Calu3 (cell line): ENCODE data around the gene STAT1. TPM values are rescaled to one million over a fixed set of nuclear protein-coding genes. Genes with fewer than 3 reads are reported as not detected.

Experiments
- BruUV-seq: library from RNA; stranded (reverse); fragments of 400-500 nt; replicated peaks from 2 replicates; lab custom pipeline; 2021; lab: Mats Ljungman, UMichigan
- CTCF ChIA-PET: fragments of 300-600 bp; sonication (Branson Sonifier 250); formaldehyde crosslinking; loops from one replicate; lab custom pipeline; 2022; ENCODE audit warnings: antibody characterized with exemption; lab: Charles Lee
- DNase-seq: peaks from one replicate; pipeline ENCODE4 v3.0.0; 2022
- H3K27ac Mint-ChIP-seq: one replicate; pipeline ENCODE4 v1.8.0; 2022; ENCODE audit warnings: mixed read lengths; ENCODE audit not compliant: unreplicated experiment
- H3K27me3 Mint-ChIP-seq: one replicate; pipeline ENCODE4 v1.8.0; 2022; ENCODE audit warnings: mixed read lengths; ENCODE audit not compliant: unreplicated experiment
- H3K36me3 Mint-ChIP-seq: one replicate; pipeline ENCODE4 v1.8.0; 2022; ENCODE audit warnings: mild to moderate bottlenecking, moderate library complexity, mixed read lengths; ENCODE audit not compliant: insufficient read depth, unreplicated experiment
- H3K4me1 Mint-ChIP-seq: one replicate; pipeline ENCODE4 v1.8.0; 2022; ENCODE audit warnings: mild to moderate bottlenecking, low read depth, mixed read lengths; ENCODE audit not compliant: unreplicated experiment
- H3K4me3 Mint-ChIP-seq: one replicate; pipeline ENCODE4 v1.8.0; 2022; ENCODE audit warnings: mild to moderate bottlenecking, low read depth, moderate library complexity, mixed read lengths; ENCODE audit not compliant: unreplicated experiment
- H3K9me3 Mint-ChIP-seq: one replicate; pipeline ENCODE4 v1.8.0; 2022; ENCODE audit warnings: low read depth, mixed read lengths; ENCODE audit not compliant: unreplicated experiment
- CTCF ChIP-seq: fragments of 200-600 bp; IDR thresholded peaks from one replicate; pipeline ENCODE4 v1.8.0; 2022; ENCODE audit warnings: antibody characterized with exemption; ENCODE audit not compliant: unreplicated experiment
- intact Hi-C: fragments of 100-400 bp; cut with micrococcal nuclease; formaldehyde crosslinking; loops from one replicate; pipeline ENCODE4 v1.10.0; 2022; ENCODE audit not compliant: unreplicated experiment
- total RNA-seq: library from RNA; stranded (reverse); gene quantifications from 2 replicates; pipeline ENCODE4 v1.2.3, GENCODE V29; 2022

Gene STAT1
- total RNA-seq, 1 experiment from 2014 or later: 172 TPM

- H3K36me3 Mint-ChIP-seq: peaks cover 76% of the 10 kb centered on the region
- TF ChIP-seq CTCF: no peak
- H3K27ac Mint-ChIP-seq: no peak overlapping the region
- BruUV-seq: no TSS peak
- no peaks in the 10 kb centered on the region for H3K9me3 Mint-ChIP-seq
- intact Hi-C loops: no loop called here
- CTCF ChIA-PET: no interaction called here
- DNase-seq: no peak
- H3K4me3 Mint-ChIP-seq: no peak overlapping the region
- no peaks in the 10 kb centered on the region for H3K27me3 Mint-ChIP-seq
- no peaks in the 10 kb centered on the region for H3K4me1 Mint-ChIP-seq
These were observed 40.7 kb downstream of the STAT1 start for GRCh38 chr2:190973262-190973661.

DNA sequence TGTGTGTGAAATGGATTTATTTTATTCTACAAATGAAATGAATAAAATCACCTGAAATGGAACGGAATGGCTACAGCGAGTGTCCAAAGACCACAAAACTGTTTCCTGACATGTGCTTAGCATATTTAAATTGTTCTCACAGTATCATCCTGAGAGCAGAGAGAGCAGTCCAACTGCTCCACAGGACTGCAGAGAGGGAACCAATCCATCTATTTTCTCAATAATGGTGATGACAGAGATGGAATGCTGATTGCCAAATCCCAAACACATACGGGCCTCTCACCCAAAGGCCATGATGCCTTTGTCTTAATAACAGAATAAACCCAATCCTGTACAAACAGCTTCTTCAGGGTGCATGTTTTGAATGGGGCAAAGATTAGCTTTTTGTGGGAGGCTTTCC, 41.1 kb downstream of the STAT1 start:
- CTCF ChIA-PET: no interaction called here
- H3K27ac Mint-ChIP-seq: no peak overlapping the region

GRCh38 chr2:190972213-190972612, 41.8 kb downstream of the STAT1 start:
- no peaks in the 10 kb centered on the region for H3K9me3 Mint-ChIP-seq
- intact Hi-C loops: no loop called here
- CTCF ChIA-PET: interaction anchor here (0.7 kb wide), 1 partner anchor 213 kb away, joined by 4 read pairs; no protein-coding TSS in a partner anchor
- no peak for TF ChIP-seq CTCF
- no peak overlapping the region for H3K27ac Mint-ChIP-seq
- H3K27me3 Mint-ChIP-seq: no peaks in the 10 kb centered on the region
- no peak overlapping the region for H3K4me3 Mint-ChIP-seq
- no TSS peak for BruUV-seq
- no peaks in the 10 kb centered on the region for H3K4me1 Mint-ChIP-seq
- peaks cover 72% of the 10 kb centered on the region for H3K36me3 Mint-ChIP-seq
- no peak for DNase-seq

More for the DNA sequence above, 41.1 kb downstream of the STAT1 start:
- no peak overlapping the region for H3K4me3 Mint-ChIP-seq
- H3K27me3 Mint-ChIP-seq: no peaks in the 10 kb centered on the region
- no peak for DNase-seq
- TF ChIP-seq CTCF: no peak
- H3K36me3 Mint-ChIP-seq: peaks cover 75% of the 10 kb centered on the region
- no peaks in the 10 kb centered on the region for H3K4me1 Mint-ChIP-seq
- H3K9me3 Mint-ChIP-seq: no peaks in the 10 kb centered on the region
- BruUV-seq: no TSS peak
- intact Hi-C loops: no loop called here

DNA sequence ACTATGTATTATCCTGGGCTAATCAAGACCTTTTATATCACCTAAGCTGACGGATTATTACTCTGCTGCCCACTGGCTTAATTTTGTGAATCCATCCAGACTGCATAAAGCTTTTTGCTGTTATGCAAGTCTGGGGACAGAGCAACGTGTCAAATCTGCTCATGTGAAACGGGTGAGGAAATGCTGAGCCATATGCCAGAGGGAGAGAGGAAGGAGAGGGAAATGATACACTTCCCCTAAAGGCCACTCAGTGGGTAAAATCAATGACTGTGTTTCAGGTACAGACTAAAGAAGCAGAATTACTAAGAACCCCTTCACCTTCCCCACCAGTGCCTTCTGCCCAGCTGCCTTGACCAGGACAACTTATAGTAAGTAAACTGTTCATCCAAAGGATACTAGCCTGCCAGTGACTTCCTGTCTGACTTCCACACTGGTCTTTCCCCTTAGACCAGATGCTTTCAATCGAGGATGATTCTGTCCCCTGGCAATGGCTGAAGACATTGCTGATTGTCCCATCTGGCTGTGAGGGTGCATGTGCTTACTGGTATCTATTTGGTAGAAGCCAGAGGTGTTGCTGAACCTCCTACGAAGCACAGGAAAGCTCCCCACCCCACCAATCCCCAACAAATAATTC, 43.0 kb downstream of the STAT1 start:
- Mint-ChIP-seq H3K4me1 (no peaks in the 10 kb centered on the region), H3K36me3 (peaks cover 63% of the 10 kb centered on the region), H3K27ac (no peak overlapping the region), H3K4me3 (no peak overlapping the region), H3K27me3 (no peaks in the 10 kb centered on the region), H3K9me3 (no peaks in the 10 kb centered on the region)
- CTCF ChIA-PET: interaction anchor here (0.6 kb wide), 1 partner anchor 275 kb away, joined by 3 read pairs; no protein-coding TSS in a partner anchor
- intact Hi-C loops: no loop called here
- no peak for DNase-seq
- TF ChIP-seq CTCF: no peak
- BruUV-seq: no TSS peak
